GM18519 (cell line): ENCODE data around the gene MYO9A.
"Not testable (repeated sequence)": the region's sequence is repeated elsewhere in the genome, so short reads cannot be mapped to it uniquely, and the experiment has no call there.

Experiments
- ATAC-seq: cut with Tn5 transposase; IDR thresholded peaks from one replicate; pipeline ENCODE4 v1.9.1; 2021; ENCODE audit warnings: mild to moderate bottlenecking, moderate library complexity; ENCODE audit not compliant: unreplicated experiment, low FRiP score

MYO9A gene

GRCh38 chr15:72139667-72140066, 21.7 kb upstream of the MYO9A start:
- no peak for ATAC-seq

- no peak for ATAC-seq
Observed at GRCh38 chr15:72136170-72137051, 18.5 kb upstream of the MYO9A start.

GRCh38 chr15:72135719-72136118, 17.8 kb upstream of the MYO9A start:
- ATAC-seq: no peak

GRCh38 chr15:72133211-72133610, 15.3 kb upstream of the MYO9A start:
- ATAC-seq: no peak

- ATAC-seq: no peak
Observed at GRCh38 chr15:72131922-72132321, 14.0 kb upstream of the MYO9A start.

GRCh38 chr15:72130272-72130671, 12.3 kb upstream of the MYO9A start:
- ATAC-seq: no peak

GRCh38 chr15:72128359-72128758, 10.4 kb upstream of the MYO9A start:
- no peak for ATAC-seq

GRCh38 chr15:72127724-72128322, 9.9 kb upstream of the MYO9A start:
- no peak for ATAC-seq

- no peak for ATAC-seq
Observed at GRCh38 chr15:72124218-72124617, 6.3 kb upstream of the MYO9A start.

GRCh38 chr15:72117486-72118016, 399 bp downstream of the MYO9A start:
- peak; percentile 39 for ATAC-seq

GRCh38 chr15:72116731-72117485, 1.0 kb downstream of the MYO9A start:
- no peak for ATAC-seq

GRCh38 chr15:72113347-72114031, 4.5 kb downstream of the MYO9A start:
- ATAC-seq: no peak

- no peak for ATAC-seq
Observed at GRCh38 chr15:72112805-72113204, 5.1 kb downstream of the MYO9A start.

- no peak for ATAC-seq
Observed at GRCh38 chr15:72112116-72112515, 5.8 kb downstream of the MYO9A start.

GRCh38 chr15:72110355-72110754, 7.6 kb downstream of the MYO9A start:
- ATAC-seq: no peak

GRCh38 chr15:72106068-72106467, 11.9 kb downstream of the MYO9A start:
- no peak for ATAC-seq

GRCh38 chr15:72105111-72105510, 12.8 kb downstream of the MYO9A start:
- no peak for ATAC-seq

GRCh38 chr15:72100551-72100950, 17.4 kb downstream of the MYO9A start:
- ATAC-seq: not testable (repeated sequence)

GRCh38 chr15:72099155-72099554, 18.8 kb downstream of the MYO9A start:
- ATAC-seq: no peak

GRCh38 chr15:72098040-72098439, 19.9 kb downstream of the MYO9A start:
- ATAC-seq: no peak
